Neuron (in vitro differentiated cells): ENCODE data around the gene ZSCAN5A.
"Not testable (repeated sequence)": the region's sequence is repeated elsewhere in the genome, so short reads cannot be mapped to it uniquely, and the experiment has no call there.

Experiments
- H2AFZ ChIP-seq: one replicate; pipeline ENCODE4 v1.6.1; 2013; ENCODE audit warnings: low read depth, mild to moderate bottlenecking, inconsistent platforms, low read length, moderate library complexity
- H3K27me3 ChIP-seq: one replicate; pipeline ENCODE4 v1.6.1; 2013; ENCODE audit warnings: low read length; ENCODE audit not compliant: insufficient read depth
- H3K36me3 ChIP-seq: one replicate; pipeline ENCODE4 v1.6.1; 2013; ENCODE audit warnings: low read length; ENCODE audit not compliant: insufficient read depth
- H3K4me1 ChIP-seq: one replicate; pipeline ENCODE4 v1.6.1; 2013; ENCODE audit warnings: low read length; ENCODE audit not compliant: insufficient read depth
- H3K4me3 ChIP-seq: 2 replicates; pipeline ENCODE4 v1.5.1; 2013; ENCODE audit warnings: mild to moderate bottlenecking, low read length, moderate library complexity
- H3K9me3 ChIP-seq: one replicate; pipeline ENCODE4 v1.6.1; 2013; ENCODE audit warnings: low read length

ZSCAN5A gene

DNA sequence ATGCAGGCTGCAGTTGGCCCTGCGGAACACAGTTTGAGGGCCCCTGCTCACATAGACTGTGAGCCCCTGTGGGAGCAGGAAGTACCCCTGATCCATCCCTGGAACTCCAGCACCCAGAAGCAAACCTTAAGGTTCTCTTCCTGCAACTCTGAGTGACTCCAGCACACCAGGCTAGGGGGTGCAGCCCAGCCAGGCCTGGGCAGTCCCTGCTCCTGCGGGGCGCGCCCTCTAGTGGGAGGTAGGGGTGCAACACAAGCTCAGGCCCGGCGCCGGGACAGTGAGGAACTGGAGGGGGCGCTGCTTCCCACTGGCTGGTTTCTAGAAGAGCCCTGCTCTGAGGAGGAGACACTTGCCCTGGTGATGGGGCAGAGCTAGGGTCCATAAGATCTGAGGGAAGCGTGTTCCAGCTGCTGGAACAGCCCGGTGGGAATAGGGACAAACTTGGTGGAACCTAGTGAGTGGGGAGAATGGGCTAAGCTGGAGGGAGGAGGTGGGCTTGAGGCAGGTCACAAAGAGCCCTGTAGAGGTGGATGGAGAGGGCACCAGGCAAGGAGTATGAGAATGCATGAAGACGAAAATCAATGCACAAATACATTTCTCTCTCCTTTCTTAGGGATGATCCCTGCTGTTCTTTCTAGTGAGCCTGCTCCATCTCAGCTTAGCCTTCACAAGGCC, 5.0 kb downstream of the ZSCAN5A start:
- Histone ChIP-seq H3K27me3 (no peaks in the 10 kb centered on the region), H3K4me3 (no peak overlapping the region), H3K4me1 (peaks cover 6% of the 10 kb centered on the region), H3K9me3 (peaks cover 4% of the 10 kb centered on the region), H2AFZ (no peak overlapping the region), H3K36me3 (peaks cover 13% of the 10 kb centered on the region)

DNA sequence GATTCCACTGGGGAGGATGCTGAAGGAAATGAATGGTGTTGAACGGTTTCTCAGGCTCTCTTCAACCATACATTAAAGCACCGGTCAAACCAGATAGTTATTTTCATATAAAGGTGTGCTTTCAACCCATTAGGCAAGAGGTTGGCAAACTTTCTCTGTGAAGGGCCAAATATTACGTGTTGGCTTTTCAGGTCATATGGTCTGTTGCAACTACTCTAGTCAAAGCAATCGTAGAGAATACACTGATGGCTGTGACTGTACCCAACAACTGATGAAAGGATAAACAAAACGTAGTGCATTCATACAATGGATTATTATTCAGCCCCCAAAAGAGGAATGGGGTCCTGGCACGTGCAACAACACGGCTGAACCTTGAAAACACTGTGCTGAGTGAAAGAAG, 5.8 kb downstream of the ZSCAN5A start:
- H3K36me3 ChIP-seq: peaks cover 17% of the 10 kb centered on the region
- no peak overlapping the region for H3K4me3 ChIP-seq
- H3K9me3 ChIP-seq: peaks cover 5% of the 10 kb centered on the region
- H3K27me3 ChIP-seq: no peaks in the 10 kb centered on the region
- peaks cover 5% of the 10 kb centered on the region for H3K4me1 ChIP-seq
- no peak overlapping the region for H2AFZ ChIP-seq

DNA sequence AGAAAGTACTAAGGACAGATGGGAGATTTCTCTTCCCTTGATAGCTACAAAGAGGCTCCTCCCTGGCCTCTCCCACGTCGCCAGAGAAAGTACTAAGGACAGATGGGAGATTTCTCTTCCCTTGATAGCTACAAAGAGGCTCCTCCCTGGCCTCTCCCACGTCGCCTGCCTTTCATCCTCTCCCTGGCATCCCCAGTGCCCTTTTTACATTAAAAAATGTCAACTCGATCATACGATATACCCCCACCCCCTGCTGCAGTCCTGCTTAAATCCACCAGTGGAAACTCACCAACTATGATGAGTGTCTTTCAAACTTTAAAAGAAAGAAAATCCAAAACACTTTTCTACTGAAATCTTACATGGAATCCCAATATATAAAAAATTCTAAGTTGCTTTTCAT, 7.6 kb downstream of the ZSCAN5A start:
- not testable (repeated sequence) for H3K27me3 ChIP-seq, H3K4me1 ChIP-seq, H3K4me3 ChIP-seq, H3K9me3 ChIP-seq, H2AFZ ChIP-seq
- peaks cover 17% of the 10 kb centered on the region for H3K36me3 ChIP-seq

DNA sequence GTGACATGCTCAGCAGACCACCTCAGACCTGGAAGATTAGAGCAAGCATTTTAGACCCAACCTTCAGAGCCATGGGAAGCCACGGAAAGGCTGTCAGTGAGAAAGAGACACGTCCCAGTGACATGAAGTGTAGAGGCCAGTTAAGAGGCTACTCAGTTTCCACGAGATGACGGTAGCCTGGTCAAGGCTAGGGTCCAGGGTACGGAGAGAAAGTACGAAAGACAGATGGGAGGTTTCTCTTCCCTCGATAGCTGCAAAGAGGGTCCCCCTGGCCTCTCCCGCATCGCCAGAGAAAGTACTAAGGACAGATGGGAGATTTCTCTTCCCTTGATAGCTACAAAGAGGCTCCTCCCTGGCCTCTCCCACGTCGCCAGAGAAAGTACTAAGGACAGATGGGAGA, 8.6 kb downstream of the ZSCAN5A start:
- no peaks in the 10 kb centered on the region for H3K4me1 ChIP-seq
- H3K27me3 ChIP-seq: no peaks in the 10 kb centered on the region
- H2AFZ ChIP-seq: no peak overlapping the region
- peaks cover 5% of the 10 kb centered on the region for H3K9me3 ChIP-seq
- no peak overlapping the region for H3K4me3 ChIP-seq
- peaks cover 14% of the 10 kb centered on the region for H3K36me3 ChIP-seq

DNA sequence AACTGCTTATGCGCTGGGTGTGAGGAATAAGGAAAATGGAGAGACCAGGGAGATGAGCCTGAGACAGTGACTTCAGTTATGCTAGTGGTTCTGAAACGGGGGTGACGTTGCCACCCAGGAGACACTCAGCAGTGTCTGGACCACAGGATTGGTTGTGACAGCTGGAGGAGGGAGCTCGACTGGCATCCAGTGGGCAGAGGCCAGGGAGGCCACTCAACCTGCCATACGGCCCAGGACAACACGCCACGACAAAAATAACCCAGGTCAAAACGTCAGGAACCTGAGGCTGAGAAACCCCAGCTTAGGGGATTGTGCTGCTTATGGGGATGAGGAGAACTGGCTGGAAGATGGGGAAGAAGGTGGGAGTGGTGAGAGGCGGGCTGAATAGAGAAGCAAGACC, 10.4 kb downstream of the ZSCAN5A start:
- Histone ChIP-seq H2AFZ (no peak overlapping the region), H3K27me3 (no peaks in the 10 kb centered on the region), H3K4me1 (no peaks in the 10 kb centered on the region), H3K4me3 (no peak overlapping the region), H3K36me3 (peaks cover 6% of the 10 kb centered on the region), H3K9me3 (peaks cover 5% of the 10 kb centered on the region)

DNA sequence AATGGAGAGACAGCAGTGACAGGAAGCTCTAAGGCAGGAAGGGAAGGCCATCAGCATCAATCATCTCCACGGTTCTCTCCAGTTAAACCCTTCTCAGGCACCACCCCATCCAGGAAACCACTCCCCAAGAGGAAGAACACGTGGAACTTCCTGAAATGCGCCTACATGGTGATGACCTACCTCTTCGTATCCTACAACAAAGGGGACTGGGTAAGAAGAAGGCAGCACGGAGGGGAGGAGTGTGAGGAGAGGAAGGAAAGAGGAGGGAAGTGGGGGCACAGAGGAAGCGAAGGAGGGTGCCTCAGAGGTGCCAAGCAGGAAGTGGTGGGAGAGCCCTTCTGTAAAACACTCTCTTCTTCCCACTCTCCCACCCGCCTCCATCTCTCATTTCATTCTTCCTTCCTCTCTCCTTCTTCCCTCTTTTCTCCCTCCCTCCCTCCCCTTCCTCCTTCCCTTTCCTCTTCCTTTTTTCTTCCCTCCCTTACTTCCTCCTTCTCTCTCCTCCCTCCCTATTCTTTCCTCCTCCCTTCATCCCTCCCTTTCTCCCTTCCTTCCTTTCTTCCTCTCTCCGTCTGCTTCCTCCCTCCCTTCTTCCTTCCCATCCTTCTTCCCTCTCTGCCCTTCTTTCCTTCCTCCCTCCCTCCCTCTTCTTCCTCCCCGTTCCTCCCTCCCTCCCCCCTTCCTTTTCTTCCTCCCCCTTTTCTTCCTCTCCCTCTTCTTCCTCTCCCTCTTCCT, 12.6 kb downstream of the ZSCAN5A start:
- no peaks in the 10 kb centered on the region for H3K27me3 ChIP-seq

DNA sequence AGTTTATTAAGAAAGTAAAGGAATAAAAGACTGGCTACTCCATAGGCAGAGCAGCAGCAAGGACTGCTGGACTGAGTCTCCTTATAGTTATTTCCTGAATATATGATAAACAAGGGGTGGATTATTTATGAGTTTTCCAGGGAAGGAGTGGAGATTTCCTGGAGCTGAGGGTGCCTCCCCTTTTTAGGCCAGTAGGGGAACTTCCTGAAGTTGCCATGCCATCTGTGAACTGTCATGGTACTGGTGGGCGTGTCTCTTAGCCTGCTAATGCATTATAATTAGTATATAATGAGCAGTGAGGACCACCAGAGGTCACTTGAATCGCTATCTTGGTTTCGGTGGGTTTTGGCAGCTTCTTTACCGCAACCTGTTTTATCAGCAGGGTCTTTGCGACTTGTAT, 13.5 kb downstream of the ZSCAN5A start:
- peaks cover 5% of the 10 kb centered on the region for H3K36me3 ChIP-seq
- H3K9me3 ChIP-seq: peaks cover 6% of the 10 kb centered on the region
- H3K27me3 ChIP-seq: no peaks in the 10 kb centered on the region
- no peaks in the 10 kb centered on the region for H3K4me1 ChIP-seq
- no peak overlapping the region for H2AFZ ChIP-seq
- H3K4me3 ChIP-seq: no peak overlapping the region

More for the DNA sequence above, 12.6 kb downstream of the ZSCAN5A start:
- H3K36me3 ChIP-seq: peaks cover 5% of the 10 kb centered on the region
- peaks cover 5% of the 10 kb centered on the region for H3K9me3 ChIP-seq
- H3K4me1 ChIP-seq: no peaks in the 10 kb centered on the region
- H3K4me3 ChIP-seq: no peak overlapping the region
- no peak overlapping the region for H2AFZ ChIP-seq

DNA sequence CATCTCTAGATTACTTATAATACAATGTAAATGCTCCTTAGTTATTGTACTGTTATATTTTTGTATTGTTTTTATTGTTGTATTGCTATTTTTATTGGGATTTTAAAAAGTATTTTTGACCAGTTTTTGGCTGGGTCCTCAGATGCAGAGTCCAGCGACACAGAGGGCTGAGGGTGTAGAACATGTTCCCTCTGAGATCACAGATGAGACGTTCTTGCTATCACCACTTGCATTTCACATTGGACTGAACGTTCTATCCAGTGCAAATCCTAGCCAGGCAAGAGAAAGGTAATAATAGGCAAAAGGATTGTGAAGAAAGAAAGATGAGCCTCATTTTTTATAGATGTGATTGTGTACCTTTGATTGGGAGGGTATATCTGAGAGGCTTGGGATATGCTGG, 15.0 kb downstream of the ZSCAN5A start:
- no peak overlapping the region for H2AFZ ChIP-seq
- H3K36me3 ChIP-seq: peaks cover 6% of the 10 kb centered on the region
- no peaks in the 10 kb centered on the region for H3K27me3 ChIP-seq
- H3K9me3 ChIP-seq: peaks cover 6% of the 10 kb centered on the region
- H3K4me1 ChIP-seq: no peaks in the 10 kb centered on the region
- no peak overlapping the region for H3K4me3 ChIP-seq

DNA sequence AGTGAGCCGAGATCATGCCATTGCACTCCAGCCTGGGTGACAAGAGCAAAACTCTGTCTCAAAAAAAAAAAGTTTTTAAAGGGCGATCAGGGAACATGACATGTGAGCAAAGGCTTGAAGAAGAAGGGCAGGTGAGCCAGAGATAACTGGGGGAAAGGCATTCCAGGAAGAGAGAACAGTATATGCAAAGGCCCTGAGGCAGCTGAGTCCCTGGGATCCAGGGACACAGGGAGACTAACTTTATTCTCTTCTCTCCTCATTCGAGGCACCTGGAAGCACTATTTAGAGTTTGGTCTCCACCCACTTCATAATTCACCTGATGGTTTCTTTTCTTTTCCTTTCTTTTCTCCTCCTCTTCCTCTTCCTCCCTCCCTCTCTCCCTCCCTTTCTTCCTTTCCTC, 17.6 kb downstream of the ZSCAN5A start:
- peaks cover 18% of the 10 kb centered on the region for H3K9me3 ChIP-seq
- no peaks in the 10 kb centered on the region for H3K27me3 ChIP-seq
- H3K4me1 ChIP-seq: no peaks in the 10 kb centered on the region
- no peak overlapping the region for H3K4me3 ChIP-seq
- no peak overlapping the region for H2AFZ ChIP-seq
- peaks cover 7% of the 10 kb centered on the region for H3K36me3 ChIP-seq

DNA sequence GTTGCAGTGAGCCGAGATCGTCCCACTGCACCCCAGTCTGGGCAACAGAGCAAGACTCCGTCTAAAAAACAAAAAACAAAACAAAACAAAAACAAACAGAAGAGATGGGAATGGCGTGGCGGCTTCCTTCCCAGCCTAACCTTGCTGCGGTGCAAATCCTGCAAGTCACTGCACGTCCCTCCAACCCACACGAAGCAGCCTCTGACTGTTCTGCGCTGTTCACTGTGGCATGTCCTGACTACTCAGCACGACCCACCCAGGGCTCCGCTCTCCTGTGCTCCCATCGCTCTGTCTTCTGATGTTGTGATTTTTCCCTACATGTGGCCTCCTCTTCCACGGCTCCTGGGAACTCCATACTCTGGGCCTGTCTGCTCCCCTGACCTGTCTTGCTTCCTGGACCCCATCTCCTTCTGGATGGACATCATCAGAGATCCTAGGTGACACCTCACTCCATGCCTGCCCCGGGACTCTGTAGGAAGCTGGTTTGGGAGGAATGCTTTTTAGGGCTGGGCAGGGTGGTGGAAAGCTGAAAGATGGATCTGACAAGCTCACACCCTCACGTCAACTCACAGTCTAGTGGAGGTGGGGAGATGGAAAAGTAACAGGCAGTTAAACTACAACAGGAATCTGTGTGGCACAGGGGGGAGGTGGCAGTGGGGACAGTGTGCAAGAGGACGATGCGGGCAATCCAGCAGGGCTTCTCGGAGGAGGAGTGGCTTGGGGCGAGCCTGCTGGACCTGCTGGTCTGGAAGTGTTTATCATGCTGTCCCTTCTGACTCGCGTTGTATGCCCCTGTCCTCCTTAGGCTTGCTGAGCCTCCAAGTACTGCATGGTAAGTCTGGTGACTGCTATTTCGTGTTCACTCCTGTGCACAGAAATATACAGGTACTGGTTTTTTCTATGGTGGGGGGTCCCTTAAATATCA, 18.8 kb downstream of the ZSCAN5A start:
- H2AFZ ChIP-seq: no peak overlapping the region
- H3K27me3 ChIP-seq: no peaks in the 10 kb centered on the region
- peaks cover 7% of the 10 kb centered on the region for H3K36me3 ChIP-seq
- no peaks in the 10 kb centered on the region for H3K4me1 ChIP-seq
- peaks cover 21% of the 10 kb centered on the region for H3K9me3 ChIP-seq
- no peak overlapping the region for H3K4me3 ChIP-seq

DNA sequence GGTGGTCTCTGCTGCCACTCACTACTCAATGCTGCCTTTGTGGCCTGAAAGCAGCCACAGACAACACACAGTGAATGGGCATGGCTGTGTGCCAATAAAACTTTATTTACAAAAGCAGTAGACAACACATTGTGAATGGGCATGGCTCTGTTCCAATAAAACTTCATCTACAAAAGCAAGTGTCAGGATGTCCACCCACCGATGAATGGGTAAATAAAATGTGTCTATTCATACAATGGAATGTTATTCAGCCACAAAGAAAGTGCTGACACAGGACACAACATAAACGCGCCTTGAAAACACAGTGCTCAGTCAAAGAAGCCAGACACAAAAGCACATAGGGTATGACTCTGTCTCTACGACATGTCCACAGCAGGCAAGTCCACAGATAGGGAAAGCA, 20.1 kb downstream of the ZSCAN5A start:
- Histone ChIP-seq H3K4me1 (no peaks in the 10 kb centered on the region), H3K36me3 (peaks cover 7% of the 10 kb centered on the region), H3K9me3 (peaks cover 21% of the 10 kb centered on the region), H2AFZ (no peak overlapping the region), H3K27me3 (no peaks in the 10 kb centered on the region), H3K4me3 (no peak overlapping the region)

DNA sequence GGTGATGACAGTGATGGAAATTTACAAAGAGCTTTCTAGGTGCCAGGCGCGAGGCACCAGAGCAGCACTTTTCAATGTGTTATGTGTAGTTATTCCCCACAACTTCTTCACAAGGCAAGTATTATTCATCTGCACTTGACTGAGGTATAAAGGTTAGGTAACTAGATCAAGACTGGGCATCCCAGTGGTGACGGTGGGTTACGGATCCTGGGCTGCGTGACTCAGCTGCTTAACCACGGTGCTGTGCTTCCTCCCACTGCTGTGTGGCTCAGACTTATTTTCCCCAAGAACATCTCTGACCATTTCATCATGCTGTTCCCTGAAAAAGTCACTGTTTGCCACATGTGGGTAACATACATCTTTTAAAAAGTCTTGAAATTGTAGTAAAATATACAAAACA, 22.8 kb downstream of the ZSCAN5A start:
- no peak overlapping the region for H3K4me3 ChIP-seq
- no peak overlapping the region for H2AFZ ChIP-seq
- no peaks in the 10 kb centered on the region for H3K4me1 ChIP-seq
- H3K9me3 ChIP-seq: peaks cover 23% of the 10 kb centered on the region
- H3K36me3 ChIP-seq: peaks cover 7% of the 10 kb centered on the region
- no peaks in the 10 kb centered on the region for H3K27me3 ChIP-seq

DNA sequence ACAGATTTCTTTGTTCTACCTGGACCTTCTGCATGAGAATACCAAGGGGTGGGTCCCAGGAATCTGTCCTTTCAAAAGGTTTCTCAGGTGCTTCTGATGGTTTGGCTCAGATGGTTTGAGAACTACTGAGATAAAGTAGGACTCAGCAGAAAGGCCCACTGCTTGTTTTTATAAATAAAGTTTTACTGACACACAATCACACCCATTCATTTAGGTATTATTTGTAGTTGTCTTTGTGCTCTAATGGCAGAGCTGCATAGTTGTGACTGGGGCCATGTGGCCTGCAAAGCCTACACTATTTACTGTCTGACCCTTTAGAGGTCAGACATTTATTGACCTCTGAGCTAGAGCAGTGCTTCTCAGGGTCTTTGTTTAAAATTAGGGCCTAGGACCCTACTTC, 24.5 kb downstream of the ZSCAN5A start:
- Histone ChIP-seq H3K27me3 (no peaks in the 10 kb centered on the region), H3K4me1 (no peaks in the 10 kb centered on the region), H3K4me3 (no peak overlapping the region), H2AFZ (no peak overlapping the region), H3K9me3 (peaks cover 19% of the 10 kb centered on the region), H3K36me3 (peaks cover 5% of the 10 kb centered on the region)
